Breast epithelium (tissue), 4 donors: ENCODE data around the gene MEMO1. TPM values are rescaled to one million over a fixed set of nuclear protein-coding genes. Genes with fewer than 3 reads are reported as not detected.

ENCODE experiments used
- DNase-seq, 2 donors: peaks; one replicate each; pipeline ENCODE4 v3.0.0-alpha.2; 2019; ENCODE audit warnings: low spot score in 2 of 2
- H3K27ac ChIP-seq, 2 donors: fragments of 200-600 bp; sonication (generic) in 1 of 2; one replicate each; pipeline ENCODE4 v1.5.1; 2016 to 2019; ENCODE audit warnings: mild to moderate bottlenecking in 1 of 2
- H3K27me3 ChIP-seq, 2 donors: fragments of 200-600 bp; sonication (generic) in 1 of 2; one replicate each; pipeline versions ENCODE4 v1.5.1 to v1.6.0; 2017 to 2019; ENCODE audit warnings: control low read depth in 1 of 2, mild to moderate bottlenecking in 1 of 2
- H3K36me3 ChIP-seq: fragments of 200-600 bp; one replicate; pipeline ENCODE4 v1.5.1; 2019
- H3K4me1 ChIP-seq, 2 donors: fragments of 200-600 bp; sonication (generic); one replicate each; pipeline ENCODE4 v1.5.1; 2016 to 2019; ENCODE audit warnings: control low read depth in 1 of 2
- H3K4me3 ChIP-seq, 3 donors: fragments of 200-600 bp; sonication (generic); 1 replicate in 2 of 3; 2 replicates in 1 of 3; pipeline ENCODE4 v1.5.1; 2016 to 2019; ENCODE audit warnings: mild to moderate bottlenecking in 3 of 3, moderate library complexity in 2 of 3
- H3K9me3 ChIP-seq, 2 donors: fragments of 200-600 bp; sonication (generic) in 1 of 2; one replicate each; pipeline ENCODE4 v1.5.1; 2016 to 2019; ENCODE audit warnings: control low read depth in 1 of 2
- CTCF ChIP-seq, 3 donors: fragments of 450-650 bp; IDR thresholded peaks; one replicate each; pipeline ENCODE4 v1.5.1; 2016 to 2017; ENCODE audit warnings: antibody characterized with exemption in 3 of 3, mild to moderate bottlenecking in 3 of 3, moderate library complexity in 3 of 3
- POLR2A ChIP-seq: fragments of 450-650 bp; IDR thresholded peaks from one replicate; pipeline ENCODE4 v1.6.1; 2016; ENCODE audit warnings: antibody characterized with exemption, mild to moderate bottlenecking, moderate library complexity
- POLR2AphosphoS5 ChIP-seq, 3 donors: sonication (generic); formaldehyde crosslinking; IDR thresholded peaks; one replicate each; pipeline ENCODE4 v1.6.1; 2017; ENCODE audit warnings: antibody characterized with exemption in 3 of 3
- intact Hi-C: fragments of 100-400 bp; cut with DNase I; formaldehyde crosslinking; loops from one replicate; pipeline ENCODE4 v1.15.1; 2023; ENCODE audit warnings: low total_unique reads
- total RNA-seq, 3 donors: library from RNA; depleted of rRNA; stranded (reverse); fragments of >200 nt; gene quantifications; one replicate each; pipeline ENCODE4 v1.1.0, GENCODE V29; 2016

Gene MEMO1
- total RNA-seq, 3 donors from 2014 or later = 26.1 to 28.8 (median 26.1) TPM

- H3K4me3 ChIP-seq = no peak overlapping the region
- no peaks in the 10 kb centered on the region for H3K27me3 ChIP-seq
- no peaks in the 10 kb centered on the region for H3K4me1 ChIP-seq
- no peak overlapping the region for H3K27ac ChIP-seq
- intact Hi-C loops = no loop called here
- H3K9me3 ChIP-seq = no peaks in the 10 kb centered on the region
- DNase-seq = no peak
- no peaks in the 10 kb centered on the region for H3K36me3 ChIP-seq
- TF ChIP-seq POLR2AphosphoS5 (IDR thresholded peaks at IDR 0.05) = no peak
- TF ChIP-seq CTCF (IDR thresholded peaks at IDR 0.05) = no peak
- TF ChIP-seq POLR2A = no peak
Measured at GRCh38 chr2:31889044-31889443, 121.8 kb downstream of the MEMO1 start.

GRCh38 chr2:31888550-31888949, 122.3 kb downstream of the MEMO1 start:
- no peaks in the 10 kb centered on the region for H3K4me1 ChIP-seq
- no peak overlapping the region for H3K27ac ChIP-seq
- no peaks in the 10 kb centered on the region for H3K36me3 ChIP-seq
- intact Hi-C loops = no loop called here
- TF ChIP-seq POLR2A (no peak), CTCF (IDR thresholded peaks at IDR 0.05) (no peak), POLR2AphosphoS5 (IDR thresholded peaks at IDR 0.05) (no peak)
- H3K9me3 ChIP-seq = no peaks in the 10 kb centered on the region
- H3K27me3 ChIP-seq = no peaks in the 10 kb centered on the region
- DNase-seq = no peak
- no peak overlapping the region for H3K4me3 ChIP-seq

GRCh38 chr2:31886700-31887099, 124.1 kb downstream of the MEMO1 start:
- Histone ChIP-seq H3K9me3 (no peaks in the 10 kb centered on the region), H3K4me1 (no peaks in the 10 kb centered on the region), H3K4me3 (no peak overlapping the region), H3K27ac (no peak overlapping the region), H3K36me3 (no peaks in the 10 kb centered on the region), H3K27me3 (no peaks in the 10 kb centered on the region)
- no peak for TF ChIP-seq POLR2A
- no peak for TF ChIP-seq POLR2AphosphoS5 (IDR thresholded peaks at IDR 0.05)
- TF ChIP-seq CTCF (IDR thresholded peaks at IDR 0.05) = no peak
- intact Hi-C loops = no loop called here
- DNase-seq = no peak

GRCh38 chr2:31877008-31877407, 133.8 kb downstream of the MEMO1 start:
- intact Hi-C loops = no loop called here
- no peaks in the 10 kb centered on the region for H3K4me1 ChIP-seq
- TF ChIP-seq POLR2AphosphoS5 (IDR thresholded peaks at IDR 0.05) (no peak), CTCF (IDR thresholded peaks at IDR 0.05) (no peak), POLR2A (no peak)
- no peaks in the 10 kb centered on the region for H3K9me3 ChIP-seq
- no peak for DNase-seq
- H3K27me3 ChIP-seq = no peaks in the 10 kb centered on the region
- no peak overlapping the region for H3K27ac ChIP-seq
- H3K36me3 ChIP-seq = no peaks in the 10 kb centered on the region
- no peak overlapping the region for H3K4me3 ChIP-seq

- DNase-seq = no peak
- Histone ChIP-seq H3K9me3 (no peaks in the 10 kb centered on the region), H3K27me3 (no peaks in the 10 kb centered on the region), H3K4me3 (no peak overlapping the region), H3K36me3 (no peaks in the 10 kb centered on the region), H3K4me1 (no peaks in the 10 kb centered on the region), H3K27ac (no peak overlapping the region)
- no peak for TF ChIP-seq POLR2A
- TF ChIP-seq CTCF (IDR thresholded peaks at IDR 0.05) = no peak
- TF ChIP-seq POLR2AphosphoS5 (IDR thresholded peaks at IDR 0.05) = no peak
- intact Hi-C loops = loop anchor here (5.0 kb wide), 1 partner anchor 82 kb away; no protein-coding TSS in a partner anchor
Measured at GRCh38 chr2:31874071-31874470, 136.7 kb downstream of the MEMO1 start.
